Measurements from ENCODE around the gene TMEM91. TPM values are rescaled to one million over a fixed set of nuclear protein-coding genes. Genes with fewer than 3 reads are reported as not detected.
A peak's percentile ranks its signal among the peaks of the same experiment; 100 is the strongest.

TMEM91 gene
- total and polyA plus RNA-seq, 2 of the 8 experiments (the other 6 are each of a cell fraction or from before 2014, with no cell fraction given) = 5.3 to 7.4 TPM

GRCh38 chr19:41427647-41428480 lies 51.5 kb downstream of the TMEM91 start:
- ChIA-PET CTCF (ENCODE audit: partially characterized antibody) (interaction anchor here (1.0 to 3.8 kb wide), 6 partner anchors 12 to 143 kb away, joined by 3 to 34 read pairs (median 6); partner anchors contain the start of gene DMAC2), POLR2A (ENCODE audit: partially characterized antibody) (interaction anchor here (0.6 to 5.1 kb wide), 15 partner anchors 10 to 714 kb away, joined by 3 to 87 read pairs (median 4); partner anchors contain the start of genes B9D2, BCKDHA, DMAC2 and RPS19)
- Histone ChIP-seq H2BK15ac (ENCODE audit: low read length) (peak overlapping the region; percentile 81; the same call in 1 of the 2 replicates), H2BK12ac (ENCODE audit: low read depth, low read length) (peak overlapping the region; percentile 68; the same call in 1 of the 2 replicates), H3K27me3 (replicated peaks in 1 of 4; ENCODE audit: control insufficient read depth in 3 of 4, extremely low read depth in 1 of 4, insufficient read depth in 3 of 4, low read length in 3 of 4) (no peaks in the 10 kb centered on the region), H3K4me2 (ENCODE audit: insufficient read depth in 1 of 2, low read depth in 2 of 2, low read length in 2 of 2) (peak overlapping the region; percentile 84 to 96), H3K56ac (replicated peaks; ENCODE audit: insufficient read length, low read depth, low read length) (no peak overlapping the region), H3K9me3 (ENCODE audit: insufficient read depth in 2 of 2, low read depth in 1 of 2, low read length in 1 of 2) (no peaks in the 10 kb centered on the region), H2AK5ac (ENCODE audit: low read depth, low read length) (no peak overlapping the region), H2BK20ac (ENCODE audit: low read length) (no peak overlapping the region), H3K18ac (ENCODE audit: extremely low read depth, low read length) (peak overlapping the region; percentile 32; the same call in 1 of the 2 replicates), H3K4ac (replicated peaks; ENCODE audit: insufficient read length, low read depth, low read length) (peak overlapping the region; percentile 9), H4K8ac (ENCODE audit: extremely low read depth, insufficient read depth, low read length) (peak overlapping the region; percentile 57; the same call in 1 of the 2 replicates), H3K9ac (replicated peaks in 1 of 4; ENCODE audit: extremely low read depth in 1 of 4, low read depth in 3 of 4, low read length in 3 of 4) (peak overlapping the region in 3 of 4 experiments; percentile 20 to 58 (median 51); a peak in 2 of 7 replicates), H3K79me2 (ENCODE audit: control insufficient read depth in 1 of 2, insufficient read depth in 2 of 2, low read length in 2 of 2) (no peaks in the 10 kb centered on the region), H3K23me2 (ENCODE audit: low read depth, low read length) (peaks cover 13% of the 10 kb centered on the region), H3K36me3 (ENCODE audit: control insufficient read depth in 2 of 4, insufficient read depth in 4 of 4, low read length in 3 of 4) (peaks cover 8 to 16% (median 14%) of the 10 kb centered on the region in 4 experiments; a peak in 6 of 8 replicates), H3K4me3 (ENCODE audit: extremely low read depth in 1 of 4, insufficient read depth in 2 of 4, low read depth in 3 of 4, low read length in 4 of 4) (peak overlapping the region; percentile 35 to 77 (median 54); a peak in 7 of 8 replicates), H3K23ac (ENCODE audit: insufficient read length) (no peak overlapping the region), H3K4me1 (replicated peaks in 1 of 4; ENCODE audit: control insufficient read depth in 3 of 4, insufficient read depth in 4 of 4, low read length in 3 of 4) (peaks cover 0 to 18% (median 4%) of the 10 kb centered on the region in 4 experiments; a peak in 5 of 7 replicates), H2AFZ (ENCODE audit: low read length) (no peak overlapping the region), H4K20me1 (replicated peaks in 1 of 2; ENCODE audit: control insufficient read depth in 1 of 2, insufficient read depth in 2 of 2, low read length in 2 of 2) (peaks cover 0 to 14% of the 10 kb centered on the region in 2 experiments), H3K14ac (ENCODE audit: insufficient read length) (no peak overlapping the region), H2BK120ac (replicated peaks; ENCODE audit: low read depth, low read length) (no peak overlapping the region), H2BK5ac (ENCODE audit: low read depth, low read length) (peak overlapping the region; percentile 56), H3K27ac (ENCODE audit: low read depth, low read length) (0 out of 2 replicates have a peak overlapping the region, but pooled peaks have one; percentile 18), H4K5ac (ENCODE audit: insufficient read length, low read depth, low read length) (peak overlapping the region; percentile 1), H4K91ac (replicated peaks; ENCODE audit: insufficient read length, low read length) (peak overlapping the region; percentile 47), H3K79me1 (ENCODE audit: low read depth, low read length) (no peaks in the 10 kb centered on the region)
- WGBS, 2 experiments (ENCODE audit: extremely low coverage in 1 of 2, insufficient coverage in 1 of 2, insufficient read length in 1 of 2, insufficient replicate concordance in 2 of 2, low coverage in 1 of 2, low lambda C conversion rate in 2 of 2, missing lambda C conversion rate in 1 of 2) = 12% methylated on average over 11 of the region's 23 CpGs; no CpG with 5 or more reads in 1 of the 2 experiments
- DNase-seq (ENCODE audit: low read depth in 1 of 2, low spot score in 2 of 2) = peak in 1 of 2 experiments; percentile 68
- FAIRE-seq = no peak
- TF ChIP-seq POLR2AphosphoS5 (IDR thresholded peaks at IDR 0.05; ENCODE audit: low read depth, low read length) (0 out of 2 replicates have a peak, but pooled peaks have one; percentile 5), NRF1 (IDR thresholded peaks at IDR 0.05; ENCODE audit: low read depth, low read length) (no peak), SIN3A (conservative IDR thresholded peaks at IDR 0.05 in 1 of 2, IDR thresholded peaks at IDR 0.05 in 1 of 2; ENCODE audit: low read depth in 1 of 2, low read length in 2 of 2) (0 out of 4 replicates have a peak, but pooled peaks of 1 of the 2 experiments have one; percentile 31), SP2 (IDR thresholded peaks at IDR 0.05; ENCODE audit: low read length) (no peak), JUND (IDR thresholded peaks at IDR 0.05; ENCODE audit: low read length) (no peak), KDM4A (IDR thresholded peaks at IDR 0.05; ENCODE audit: low read depth, low read length, severe bottlenecking) (peak; percentile 33), POLR2A (IDR thresholded peaks at IDR 0.05; ENCODE audit: control extremely low read depth in 1 of 2, low read depth in 2 of 2, low read length in 2 of 2) (peak in 1 of 2 experiments; percentile 24; a peak in 1 of 3 replicates)

Data from H1 (cell line).